ENCODE data around the gene KRTAP4-12. TPM values are rescaled to one million over a fixed set of nuclear protein-coding genes. Genes with fewer than 3 reads are reported as not detected.
"Not testable (repeated sequence)": the region's sequence is repeated elsewhere in the genome, so short reads cannot be mapped to it uniquely, and the experiment has no call there.

KRTAP4-12 gene
- total RNA-seq, 2 experiments from 2014 or later = not detected

DNA sequence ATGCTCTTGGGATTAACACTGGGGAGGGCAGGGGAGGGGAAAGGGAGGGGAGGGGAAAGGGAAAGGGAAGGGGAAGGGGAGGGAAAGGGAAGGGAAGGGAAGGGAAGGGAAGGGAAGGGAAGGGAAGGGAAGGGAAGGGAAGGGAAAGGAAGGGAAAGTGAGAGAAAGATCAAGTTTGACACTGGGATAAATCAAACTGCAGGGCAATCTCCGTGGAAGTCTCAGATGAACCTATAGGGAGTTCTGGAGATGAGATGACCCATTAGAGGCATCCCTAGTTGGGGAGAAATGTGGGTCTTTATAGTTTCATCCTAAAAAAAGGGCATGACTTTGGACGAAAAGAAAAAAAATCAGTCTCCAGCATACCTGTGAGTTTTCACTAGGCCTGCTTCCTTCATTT lies 2.2 kb downstream of the KRTAP4-12 start:
- H3K4me3 Mint-ChIP-seq = no peak overlapping the region

DNA sequence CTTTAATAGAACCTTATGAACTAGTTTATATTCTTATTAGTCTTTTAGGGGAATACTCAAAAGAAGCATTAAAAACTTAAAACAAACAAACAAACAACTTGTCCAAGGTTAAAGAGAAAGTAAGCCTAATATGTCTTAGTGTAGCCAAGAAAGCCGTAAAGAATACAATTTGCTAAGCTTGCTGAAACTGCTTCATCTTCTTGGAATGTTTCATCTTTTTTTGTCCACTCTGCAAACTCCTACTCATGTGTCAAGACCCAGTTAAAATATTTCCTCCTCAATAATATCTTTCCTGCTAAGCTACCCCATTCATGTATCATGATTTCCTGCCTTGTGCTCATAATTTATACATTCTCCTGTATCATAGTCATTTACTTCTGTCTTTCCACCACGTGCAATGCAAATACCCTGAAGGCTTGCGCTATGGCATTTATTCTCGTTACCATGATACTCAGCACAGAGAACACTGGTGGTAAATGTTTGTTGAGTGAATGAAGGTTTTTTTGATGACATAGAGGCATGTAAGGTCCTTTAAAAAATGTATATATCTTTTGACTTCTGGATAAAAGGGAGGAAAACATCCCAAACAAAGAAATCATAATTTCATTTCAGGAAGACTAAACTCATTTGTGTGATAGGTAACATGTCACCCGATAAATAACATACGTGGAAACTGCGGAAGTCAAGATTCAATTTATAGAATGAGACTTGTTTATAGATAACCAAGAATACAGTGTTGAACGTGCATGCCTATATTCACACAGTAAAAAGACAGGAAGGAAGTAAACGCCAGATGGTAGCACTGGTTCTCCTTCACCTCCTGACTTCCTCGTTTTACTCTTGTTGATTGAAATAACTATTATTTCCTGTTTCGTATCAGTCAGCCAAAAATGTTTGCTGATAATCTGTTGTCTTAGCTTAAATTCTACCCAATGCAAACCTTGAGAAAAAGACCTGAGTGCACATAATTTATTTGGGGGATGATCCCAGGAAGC lies 4.0 kb downstream of the KRTAP4-12 start:
- Mint-ChIP-seq H3K27ac (peak overlapping the region; percentile 80), H3K4me3 (peak overlapping the region; percentile 62), H3K4me1 (ENCODE audit: low read depth) (peaks cover 60% of the 10 kb centered on the region)
- H3K4me3 ChIP-seq (ENCODE audit: low read length); H3K36me3 ChIP-seq (ENCODE audit: insufficient read depth, low read length); H3K27me3 Mint-ChIP-seq; H3K27me3 ChIP-seq (ENCODE audit: control insufficient read depth in 1 of 2, insufficient read depth in 2 of 2, low read length in 2 of 2); H3K36me3 Mint-ChIP-seq (ENCODE audit: low read depth); H3K9me3 Mint-ChIP-seq; H3K9me3 ChIP-seq (ENCODE audit: control insufficient read depth in 1 of 2, insufficient read depth in 1 of 2, low read length in 2 of 2); H3K27ac ChIP-seq (ENCODE audit: low read depth in 1 of 2, low read length in 2 of 2): not testable (repeated sequence)
- intact Hi-C loops (cut with DNase I, micrococcal nuclease) = loop anchor here (1.0 to 5.0 kb wide), 5 partner anchors 187 to 542 kb away; partner anchors contain the start of gene KRTAP16-1 (in 1 of the 2)
- TF ChIP-seq, protein P1, sequence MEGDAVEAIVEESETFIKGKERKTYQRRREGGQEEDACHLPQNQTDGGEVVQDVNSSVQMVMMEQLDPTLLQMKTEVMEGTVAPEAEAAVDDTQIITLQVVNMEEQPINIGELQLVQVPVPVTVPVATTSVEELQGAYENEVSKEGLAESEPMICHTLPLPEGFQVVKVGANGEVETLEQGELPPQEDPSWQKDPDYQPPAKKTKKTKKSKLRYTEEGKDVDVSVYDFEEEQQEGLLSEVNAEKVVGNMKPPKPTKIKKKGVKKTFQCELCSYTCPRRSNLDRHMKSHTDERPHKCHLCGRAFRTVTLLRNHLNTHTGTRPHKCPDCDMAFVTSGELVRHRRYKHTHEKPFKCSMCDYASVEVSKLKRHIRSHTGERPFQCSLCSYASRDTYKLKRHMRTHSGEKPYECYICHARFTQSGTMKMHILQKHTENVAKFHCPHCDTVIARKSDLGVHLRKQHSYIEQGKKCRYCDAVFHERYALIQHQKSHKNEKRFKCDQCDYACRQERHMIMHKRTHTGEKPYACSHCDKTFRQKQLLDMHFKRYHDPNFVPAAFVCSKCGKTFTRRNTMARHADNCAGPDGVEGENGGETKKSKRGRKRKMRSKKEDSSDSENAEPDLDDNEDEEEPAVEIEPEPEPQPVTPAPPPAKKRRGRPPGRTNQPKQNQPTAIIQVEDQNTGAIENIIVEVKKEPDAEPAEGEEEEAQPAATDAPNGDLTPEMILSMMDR (IDR thresholded peaks at IDR 0.05) = peak; percentile 40
- CTCF ChIA-PET = interaction anchor here (0.7 kb wide), 1 partner anchor 214 kb away, joined by 3 read pairs; no protein-coding TSS in a partner anchor
- H3K4me1 ChIP-seq (ENCODE audit: insufficient read depth, low read length) = peaks cover 16% of the 10 kb centered on the region
- POLR2A ChIA-PET = interaction anchor here (1.0 to 1.9 kb wide), 2 partner anchors 189 to 568 kb away, joined by 5 to 13 read pairs; partner anchors contain the start of genes EIF1 and KRTAP16-1
- ATAC-seq (ENCODE audit: poor library complexity) (peak; percentile 93), DNase-seq (peak in 4 of 14 experiments; percentile 7 to 58 (median 36))

More for the DNA sequence above, 2.2 kb downstream of the KRTAP4-12 start:
- H3K9me3 Mint-ChIP-seq = no peaks in the 10 kb centered on the region
- Histone ChIP-seq H3K4me1 (ENCODE audit: insufficient read depth, low read length) (peaks cover 25% of the 10 kb centered on the region), H3K27ac (ENCODE audit: low read depth in 1 of 2, low read length in 2 of 2) (no peak overlapping the region), H3K27me3 (ENCODE audit: control insufficient read depth in 1 of 2, insufficient read depth in 2 of 2, low read length in 2 of 2) (no peaks in the 10 kb centered on the region), H3K4me3 (ENCODE audit: low read length) (no peak overlapping the region), H3K36me3 (ENCODE audit: insufficient read depth, low read length) (no peaks in the 10 kb centered on the region), H3K9me3 (ENCODE audit: control insufficient read depth in 1 of 2, insufficient read depth in 1 of 2, low read length in 2 of 2) (no peaks in the 10 kb centered on the region)
- intact Hi-C loops (cut with DNase I, micrococcal nuclease) = loop anchor here (5.0 kb wide), 4 partner anchors 186 to 541 kb away; partner anchors contain the start of gene KRTAP16-1 (in 1 of the 2)
- CTCF ChIA-PET = no interaction called here
- POLR2A ChIA-PET = no interaction called here
- no peaks in the 10 kb centered on the region for H3K27me3 Mint-ChIP-seq
- H3K27ac Mint-ChIP-seq = no peak overlapping the region
- no peaks in the 10 kb centered on the region for H3K36me3 Mint-ChIP-seq (ENCODE audit: low read depth)
- no peak for DNase-seq
- H3K4me1 Mint-ChIP-seq (ENCODE audit: low read depth) = peaks cover 71% of the 10 kb centered on the region
- no peak for ATAC-seq (ENCODE audit: poor library complexity)
- TF ChIP-seq, protein P1 (IDR thresholded peaks at IDR 0.05) = no peak

DNA sequence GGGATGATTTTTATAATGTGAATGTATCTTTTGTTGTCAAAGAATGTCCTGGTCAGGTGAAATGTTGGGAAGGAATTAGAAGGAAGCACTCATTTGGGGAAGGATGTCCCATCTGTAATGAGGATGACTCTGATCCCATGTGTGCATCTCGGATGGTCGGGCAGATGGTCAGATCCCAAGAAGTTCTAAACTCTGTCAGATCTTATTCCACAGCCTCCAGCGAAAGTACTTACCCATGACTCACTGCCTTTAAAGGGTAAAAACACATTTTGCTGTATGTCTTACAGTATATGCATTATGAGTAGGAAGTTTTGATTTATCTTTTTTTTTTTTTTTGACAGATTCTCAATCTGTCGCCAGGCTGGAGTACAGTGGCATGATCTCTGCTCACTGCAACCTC lies 5.3 kb downstream of the KRTAP4-12 start:
- H3K36me3 ChIP-seq (ENCODE audit: insufficient read depth, low read length) = no peaks in the 10 kb centered on the region
- POLR2A ChIA-PET = no interaction called here
- H3K9me3 Mint-ChIP-seq = no peaks in the 10 kb centered on the region
- no peak for DNase-seq
- peaks cover 14% of the 10 kb centered on the region for H3K4me1 ChIP-seq (ENCODE audit: insufficient read depth, low read length)
- no peaks in the 10 kb centered on the region for H3K36me3 Mint-ChIP-seq (ENCODE audit: low read depth)
- intact Hi-C loops (cut with DNase I, micrococcal nuclease) = no loop called here
- H3K9me3 ChIP-seq (ENCODE audit: control insufficient read depth in 1 of 2, insufficient read depth in 1 of 2, low read length in 2 of 2) = no peaks in the 10 kb centered on the region
- no peak overlapping the region for H3K4me3 ChIP-seq (ENCODE audit: low read length)
- no peak overlapping the region for H3K27ac Mint-ChIP-seq
- CTCF ChIA-PET = no interaction called here
- H3K27me3 ChIP-seq (ENCODE audit: control insufficient read depth in 1 of 2, insufficient read depth in 2 of 2, low read length in 2 of 2) = no peaks in the 10 kb centered on the region
- H3K27me3 Mint-ChIP-seq = no peaks in the 10 kb centered on the region
- no peak for ATAC-seq (ENCODE audit: poor library complexity)
- H3K4me1 Mint-ChIP-seq (ENCODE audit: low read depth) = peaks cover 48% of the 10 kb centered on the region
- H3K27ac ChIP-seq (ENCODE audit: low read depth in 1 of 2, low read length in 2 of 2) = no peak overlapping the region
- TF ChIP-seq, protein P1 (IDR thresholded peaks at IDR 0.05) = no peak
- no peak overlapping the region for H3K4me3 Mint-ChIP-seq

DNA sequence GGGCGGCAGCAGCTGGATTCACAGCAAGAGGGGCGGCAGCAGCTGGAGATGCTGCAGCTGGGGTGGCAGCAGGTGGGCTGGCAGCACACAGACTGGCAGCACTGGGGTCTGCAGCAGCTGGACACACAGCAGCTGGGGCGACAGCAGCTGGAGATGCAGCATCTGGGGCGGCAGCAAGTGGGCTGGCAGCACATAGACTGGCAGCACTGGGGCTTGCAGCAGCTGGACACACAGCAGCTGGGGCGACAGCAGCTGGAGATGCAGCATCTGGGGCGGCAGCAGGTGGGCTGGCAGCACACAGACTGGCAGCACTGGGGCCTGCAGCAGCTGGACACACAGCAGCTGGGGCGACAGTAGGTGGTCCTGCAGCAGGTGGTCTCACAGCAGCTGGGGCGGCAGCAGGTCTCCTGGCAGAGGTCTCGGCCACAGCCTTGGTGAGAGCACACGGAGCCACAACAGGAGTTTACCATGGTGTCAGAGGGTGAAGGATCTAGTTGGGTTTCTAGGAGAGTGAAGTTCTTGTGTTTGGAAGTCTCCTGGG lies 6.1 kb downstream of the KRTAP4-12 start, which contains the start of gene KRTAP4-11:
Gene KRTAP4-11 (minus strand): TSS at position 528 of the 541 bp plus-strand sequence. CDS start 58 bp downstream, at position 470.
- peaks cover 42% of the 10 kb centered on the region for H3K4me1 Mint-ChIP-seq (ENCODE audit: low read depth)
- intact Hi-C loops (cut with DNase I, micrococcal nuclease) = not testable (repeated sequence)

More for the DNA sequence above, 6.1 kb downstream of the KRTAP4-12 start, which contains the start of gene KRTAP4-11:
- CTCF ChIA-PET; H3K36me3 ChIP-seq (ENCODE audit: insufficient read depth, low read length); H3K4me3 ChIP-seq (ENCODE audit: low read length); H3K4me3 Mint-ChIP-seq; H3K9me3 Mint-ChIP-seq; H3K27me3 Mint-ChIP-seq; ATAC-seq (ENCODE audit: poor library complexity); DNase-seq; H3K4me1 ChIP-seq (ENCODE audit: insufficient read depth, low read length); H3K27me3 ChIP-seq (ENCODE audit: control insufficient read depth in 1 of 2, insufficient read depth in 2 of 2, low read length in 2 of 2); H3K9me3 ChIP-seq (ENCODE audit: control insufficient read depth in 1 of 2, insufficient read depth in 1 of 2, low read length in 2 of 2); H3K27ac ChIP-seq (ENCODE audit: low read depth in 1 of 2, low read length in 2 of 2); POLR2A ChIA-PET; H3K36me3 Mint-ChIP-seq (ENCODE audit: low read depth): not testable (repeated sequence)
- peak within 1 kb of the TSS; percentile 21 for H3K27ac Mint-ChIP-seq

All from CD4-positive, alpha-beta T cell (primary cell).